ENCODE data around the gene SCN1B. TPM values are rescaled to one million over a fixed set of nuclear protein-coding genes. Genes with fewer than 3 reads are reported as not detected.

SCN1B gene
- total and polyA plus RNA-seq, 2 of the 13 experiments (the other 11 are each of a cell fraction or from before 2014, with no cell fraction given) = 2.7 to 20.1 TPM

DNA sequence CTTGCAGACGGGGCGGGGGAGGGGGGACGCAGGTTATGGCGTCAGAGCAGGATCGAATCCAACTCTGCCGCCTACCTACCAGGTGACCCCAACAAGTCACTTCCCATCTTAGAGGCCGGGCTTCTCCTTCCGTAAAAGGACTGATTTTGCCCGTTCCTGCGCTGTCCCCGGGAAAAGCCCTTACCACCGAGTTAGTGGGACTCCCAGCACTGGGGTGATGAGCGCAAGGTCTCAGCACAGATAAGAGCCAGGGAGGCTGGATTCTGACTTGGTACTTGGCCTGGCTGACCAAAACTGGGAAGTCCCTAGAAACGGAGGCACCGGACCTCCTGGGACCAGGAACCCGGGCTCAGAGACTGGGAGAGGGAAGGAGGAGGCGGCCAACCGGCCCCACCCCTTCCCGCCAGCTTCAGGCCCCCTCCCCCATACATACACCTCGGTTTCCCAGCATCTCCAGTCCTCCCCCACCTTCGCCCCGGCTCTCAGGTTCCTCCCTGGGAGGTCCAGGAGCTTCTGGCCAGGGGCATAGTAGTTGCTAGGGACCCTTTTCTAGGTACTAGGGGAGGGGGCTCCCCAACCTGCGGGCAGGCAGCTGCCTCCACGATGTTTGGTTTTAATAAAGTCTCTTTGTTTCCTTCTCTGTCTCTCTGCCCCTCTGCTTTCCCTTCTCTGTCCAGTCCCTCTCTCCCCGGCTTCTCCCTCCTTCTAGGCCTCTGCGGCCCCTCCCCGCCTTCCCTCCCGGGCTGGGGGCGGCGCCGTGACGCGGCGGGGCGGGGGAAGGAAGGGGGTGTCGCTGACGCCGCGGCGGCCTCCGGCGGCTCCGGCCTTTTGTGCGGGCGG is 30.6 kb upstream of the SCN1B start, which contains the start of gene GRAMD1A:
TSS of gene GRAMD1A (plus strand) at position 826 of the 840 bp plus-strand sequence. CDS start 156 bp downstream, outside the sequence.
- Histone ChIP-seq H3K4me2 (ENCODE audit: low read depth, low read length) (peak within 1 kb of the TSS; percentile 91), H3K27ac (ENCODE audit: extremely low read length, insufficient read depth, low read length) (peak within 1 kb of the TSS; percentile 83), H3K4me1 (ENCODE audit: insufficient read depth, low read length) (peaks cover 81% of the 10 kb centered on the region), H2AFZ (ENCODE audit: low read length) (no peak within 1 kb of the TSS), H3K9ac (ENCODE audit: insufficient read depth, low read depth, low read length) (peak within 1 kb of the TSS; percentile 88), H3K79me2 (ENCODE audit: insufficient read depth, low read length) (peaks cover 42% of the 10 kb centered on the region), H3K9me3 (ENCODE audit: low read length) (no peaks in the 10 kb centered on the region), H3K36me3 (replicated peaks in 1 of 2; ENCODE audit: control insufficient read depth in 1 of 2, insufficient read depth in 2 of 2, low read length in 2 of 2) (peaks cover 0 to 4% of the 10 kb centered on the region in 2 experiments; a peak in 4 of 5 replicates), H4K20me1 (ENCODE audit: insufficient read depth, low read length) (peaks cover 29% of the 10 kb centered on the region), H3K4me3 (replicated peaks in 1 of 3; ENCODE audit: insufficient read depth in 1 of 3, low read depth in 2 of 3, low read length in 3 of 3) (peak within 1 kb of the TSS; percentile 81 to 86 (median 81)), H3K27me3 (ENCODE audit: control insufficient read depth in 1 of 2, insufficient read depth in 2 of 2, low read length in 2 of 2) (no peaks in the 10 kb centered on the region; a peak in 1 of 5 replicates)
- DNase-seq (ENCODE audit: low spot score) (peak; percentile 81), ATAC-seq (peak; percentile 10; the same call in 2 of the 3 replicates), FAIRE-seq (no peak)
- POLR2A ChIA-PET = interaction anchor here (2.6 kb wide), 1 partner anchor 43 kb away, joined by 9 read pairs; no protein-coding TSS in a partner anchor
- 2% methylated on average over 29 of the region's 45 CpGs for WGBS (ENCODE audit: low lambda C conversion rate)
- BruUV-seq (replicated peaks) = TSS peak; percentile 97
- intact Hi-C loops (cut with micrococcal nuclease; ENCODE audit: unreplicated experiment) (loop anchor here (5.0 kb wide), 1 partner anchor 43 kb away; the partner anchor contains the start of gene HPN), in situ Hi-C loops (cut with HindIII; ENCODE audit: extremely low pct_ligation_motif_present, low pct_unique_long_range_greater_than_20kb) (no loop called here)
- CTCF ChIA-PET (ENCODE audit: low intra/inter-chr PET ratio, low total read pairs) = no interaction called here
- no peak; the same call in 1 of the 2 replicates for TF ChIP-seq GATAD2A (CRISPR knock-in tag; IDR thresholded peaks at IDR 0.05)
- TF ChIP-seq ZNF850 (CRISPR knock-in tag; conservative IDR thresholded peaks at IDR 0.05) = no peak
- TF ChIP-seq FOXC1 (CRISPR knock-in tag; IDR thresholded peaks at IDR 0.05; ENCODE audit: borderline replicate concordance) = no peak
- no peak for TF ChIP-seq ZNF674 (CRISPR knock-in tag; IDR thresholded peaks at IDR 0.05; ENCODE audit: low read depth)
- peak; percentile 61; the same call in 1 of the 2 replicates for TF ChIP-seq POLR2AphosphoS5 (IDR thresholded peaks at IDR 0.05; ENCODE audit: low read depth, low read length)
- TF ChIP-seq ZNF160 (CRISPR knock-in tag; IDR thresholded peaks at IDR 0.05) = no peak
- TF ChIP-seq SNAI1 (CRISPR knock-in tag; IDR thresholded peaks at IDR 0.05; ENCODE audit: borderline replicate concordance) = no peak
- no peak for TF ChIP-seq NCOA5 (CRISPR knock-in tag; IDR thresholded peaks at IDR 0.05)
- peak; percentile 48 for TF ChIP-seq SALL1 (CRISPR knock-in tag; IDR thresholded peaks at IDR 0.05)
- no peak for TF ChIP-seq U2AF2 (IDR thresholded peaks at IDR 0.05; ENCODE audit: low read depth, low read length)
- TF ChIP-seq HOXA7 (CRISPR knock-in tag; IDR thresholded peaks at IDR 0.05) = no peak
- no peak for TF ChIP-seq NR2C2 (CRISPR knock-in tag; IDR thresholded peaks at IDR 0.05; ENCODE audit: borderline replicate concordance)
- 0 out of 2 replicates have a peak, but pooled peaks have one; percentile 40 for TF ChIP-seq MYPOP (CRISPR knock-in tag; IDR thresholded peaks at IDR 0.05)
- TF ChIP-seq, protein P1, sequence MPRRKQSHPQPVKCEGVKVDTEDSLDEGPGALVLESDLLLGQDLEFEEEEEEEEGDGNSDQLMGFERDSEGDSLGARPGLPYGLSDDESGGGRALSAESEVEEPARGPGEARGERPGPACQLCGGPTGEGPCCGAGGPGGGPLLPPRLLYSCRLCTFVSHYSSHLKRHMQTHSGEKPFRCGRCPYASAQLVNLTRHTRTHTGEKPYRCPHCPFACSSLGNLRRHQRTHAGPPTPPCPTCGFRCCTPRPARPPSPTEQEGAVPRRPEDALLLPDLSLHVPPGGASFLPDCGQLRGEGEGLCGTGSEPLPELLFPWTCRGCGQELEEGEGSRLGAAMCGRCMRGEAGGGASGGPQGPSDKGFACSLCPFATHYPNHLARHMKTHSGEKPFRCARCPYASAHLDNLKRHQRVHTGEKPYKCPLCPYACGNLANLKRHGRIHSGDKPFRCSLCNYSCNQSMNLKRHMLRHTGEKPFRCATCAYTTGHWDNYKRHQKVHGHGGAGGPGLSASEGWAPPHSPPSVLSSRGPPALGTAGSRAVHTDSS (CRISPR knock-in tag; conservative IDR thresholded peaks at IDR 0.05) = no peak
- TF ChIP-seq FOXO1 (CRISPR knock-in tag; IDR thresholded peaks at IDR 0.05) = peak; percentile 27; the same call in 1 of the 2 replicates
- TF ChIP-seq KLF6 (CRISPR knock-in tag; IDR thresholded peaks at IDR 0.05) = no peak
- no peak for TF ChIP-seq ZNF547 (CRISPR knock-in tag; IDR thresholded peaks at IDR 0.05)
- TF ChIP-seq ZNF619 (CRISPR knock-in tag; IDR thresholded peaks at IDR 0.05) = no peak
- no peak for TF ChIP-seq ZNF567 (CRISPR knock-in tag; IDR thresholded peaks at IDR 0.05; ENCODE audit: borderline replicate concordance)
- peak; percentile 23; the same call in 1 of the 2 replicates for TF ChIP-seq KAT8 (CRISPR knock-in tag; IDR thresholded peaks at IDR 0.05)
- TF ChIP-seq HOXA3 (CRISPR knock-in tag; IDR thresholded peaks at IDR 0.05) = peak; percentile 88
- no peak for TF ChIP-seq LCORL (IDR thresholded peaks at IDR 0.05)
- peak; percentile 57; the same call in 1 of the 2 replicates for TF ChIP-seq LCORL (CRISPR knock-in tag; IDR thresholded peaks at IDR 0.05)
- no peak for TF ChIP-seq TEAD2 (CRISPR knock-in tag; IDR thresholded peaks at IDR 0.05)
- no peak for TF ChIP-seq ZSCAN25 (CRISPR knock-in tag; IDR thresholded peaks at IDR 0.05)
